DOHH2 (cell line): ENCODE data around the gene CDH4.

ENCODE experiments used
- CTCF ChIP-seq: fragments of 200-600 bp; sonication (generic); IDR thresholded peaks from one replicate; pipeline ENCODE4 v1.5.1; 2014; ENCODE audit warnings: antibody characterized with exemption, mild to moderate bottlenecking, low read depth, low read length; ENCODE audit not compliant: poor library complexity, severe bottlenecking
- EZH2phosphoT487 ChIP-seq: fragments of 200-600 bp; sonication (generic); IDR thresholded peaks from 2 replicates; pipeline ENCODE4 v1.6.1; 2017; ENCODE audit warnings: borderline replicate concordance, mild to moderate bottlenecking, antibody characterized with exemption, low read length, moderate library complexity, mixed read lengths

DNA sequence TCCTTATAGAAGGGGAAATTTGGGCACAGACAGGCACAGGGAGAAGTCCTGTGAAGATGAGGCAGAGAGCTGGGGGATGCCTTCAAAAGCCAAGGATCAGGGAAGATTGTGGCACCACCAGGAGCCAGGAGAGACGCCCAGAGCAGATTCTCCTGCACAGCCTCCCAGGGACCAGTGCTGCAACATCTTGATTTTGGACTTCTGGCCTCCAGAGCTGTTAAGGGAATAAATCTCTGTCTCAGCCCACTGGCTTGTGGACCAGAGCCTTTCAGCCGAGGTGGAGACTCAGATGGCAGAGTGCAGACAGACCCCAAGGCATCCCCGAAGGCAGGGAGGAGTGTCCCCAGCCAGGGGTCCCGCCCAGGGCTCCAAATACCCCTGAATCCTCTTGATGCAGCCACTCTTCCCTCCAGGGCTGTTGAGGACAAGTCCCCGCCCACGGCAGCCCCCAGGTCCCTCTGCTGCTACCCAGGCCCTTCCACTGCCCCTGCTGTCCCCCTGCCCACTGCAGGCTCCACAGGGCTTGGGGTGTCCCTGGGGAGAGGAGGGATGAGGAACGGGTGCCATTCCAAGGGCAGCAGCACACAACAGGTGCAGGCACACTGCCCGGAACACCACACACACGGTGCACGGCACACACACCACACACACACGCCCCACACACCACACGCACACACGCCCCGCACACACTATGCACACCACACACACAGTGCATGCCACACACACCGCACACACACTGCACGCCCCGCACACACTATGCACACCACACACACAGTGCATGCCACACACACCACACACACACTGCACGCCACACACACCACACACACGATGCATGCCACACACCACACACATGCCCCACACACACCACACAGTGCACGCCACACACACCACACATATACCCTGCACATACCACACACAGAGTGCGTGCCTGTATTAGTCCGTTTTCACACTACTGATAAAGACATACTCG is 502.2 kb downstream of the CDH4 start:
- TF ChIP-seq CTCF (no peak), EZH2phosphoT487 (no peak)
